SK-N-MC (cell line): Measurements from ENCODE around the gene TRIM44.
"Not testable (repeated sequence)": the region's sequence is repeated elsewhere in the genome, so short reads cannot be mapped to it uniquely, and the experiment has no call there.

ENCODE experiments used
- DNase-seq: peaks from one replicate; pipeline ENCODE4 v3.0.0-alpha.2; 2011; ENCODE audit warnings: low read depth, low spot score
- H3K27ac ChIP-seq: fragments of 200-600 bp; sonication (generic); 2 replicates; pipeline ENCODE4 v1.5.1; 2016; ENCODE audit warnings: mixed run types
- H3K36me3 ChIP-seq: fragments of 200-600 bp; sonication (generic); 2 replicates; pipeline ENCODE4 v1.6.1; 2017; ENCODE audit warnings: antibody characterized with exemption, low read length, mixed read lengths; ENCODE audit not compliant: insufficient read depth
- H3K4me3 ChIP-seq: fragments of 200-600 bp; sonication (generic); 2 replicates; pipeline ENCODE4 v1.5.1; 2016
- H3K9ac ChIP-seq: fragments of 200-600 bp; sonication (generic); 2 replicates; pipeline ENCODE4 v1.8.0; 2017; ENCODE audit warnings: mixed run types, mixed read lengths; ENCODE audit not compliant: insufficient read length
- H3K9me3 ChIP-seq: fragments of 200-600 bp; sonication (generic); 2 replicates; pipeline ENCODE4 v1.6.1; 2017; ENCODE audit warnings: low read depth, mild to moderate bottlenecking, antibody characterized with exemption, low read length, moderate library complexity, mixed read lengths
- EZH2 ChIP-seq: fragments of 200-600 bp; sonication (generic); IDR thresholded peaks from one replicate; pipeline ENCODE4 v1.6.1; 2017; ENCODE audit warnings: antibody characterized with exemption
- FOXP2 ChIP-seq: optimal IDR thresholded peaks from 2 replicates; pipeline ENCODE3; 2011; ENCODE audit warnings: mild to moderate bottlenecking, moderate library complexity; ENCODE audit not compliant: insufficient read depth; ENCODE audit errors: extremely low read length, control extremely low read depth
- POLR2AphosphoS5 ChIP-seq: IDR thresholded peaks from 2 replicates; pipeline ENCODE4 v1.6.1; 2012; ENCODE audit warnings: mild to moderate bottlenecking, low read depth, low read length, borderline replicate concordance

Gene TRIM44

GRCh38 chr11:35658020-35658948 lies 4.3 kb upstream of the TRIM44 start:
- no peak for DNase-seq
- H3K9me3 ChIP-seq, result no peaks in the 10 kb centered on the region
- TF ChIP-seq EZH2, result no peak
- no peak for TF ChIP-seq POLR2AphosphoS5
- no peak for TF ChIP-seq FOXP2
- no peak overlapping the region for H3K27ac ChIP-seq
- H3K36me3 ChIP-seq, result no peaks in the 10 kb centered on the region; the same call in 1 of the 2 replicates
- H3K9ac ChIP-seq, result no peak overlapping the region
- H3K4me3 ChIP-seq, result no peak overlapping the region

GRCh38 chr11:35661534-35661933 lies 1.0 kb upstream of the TRIM44 start:
- Histone ChIP-seq H3K36me3 (peaks cover 7% of the 10 kb centered on the region), H3K9ac (no peak overlapping the region), H3K4me3 (no peak overlapping the region), H3K9me3 (peaks cover 7% of the 10 kb centered on the region; the same call in 1 of the 2 replicates), H3K27ac (no peak overlapping the region)
- no peak for DNase-seq
- TF ChIP-seq FOXP2 (no peak), EZH2 (no peak), POLR2AphosphoS5 (no peak)

- H3K27ac ChIP-seq, result peak overlapping the region; percentile 58
- no peak for DNase-seq
These were observed 420 bp upstream of the TRIM44 start for GRCh38 chr11:35662061-35662648.

DNA sequence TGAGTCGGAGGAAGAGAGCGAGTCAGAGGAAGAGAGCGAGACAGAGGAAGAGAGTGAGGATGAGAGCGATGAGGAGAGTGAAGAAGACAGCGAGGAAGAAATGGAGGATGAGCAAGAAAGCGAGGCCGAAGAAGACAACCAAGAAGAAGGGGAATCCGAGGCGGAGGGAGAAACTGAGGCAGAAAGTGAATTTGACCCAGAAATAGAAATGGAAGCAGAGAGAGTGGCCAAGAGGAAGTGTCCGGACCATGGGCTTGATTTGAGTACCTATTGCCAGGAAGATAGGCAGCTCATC lies 780 bp downstream of the TRIM44 start:
- 0 out of 2 replicates have a peak overlapping the region, but pooled peaks have one; percentile 58 for H3K27ac ChIP-seq
- TF ChIP-seq EZH2, result no peak
- no peak for TF ChIP-seq POLR2AphosphoS5
- TF ChIP-seq FOXP2, result no peak
- H3K36me3 ChIP-seq, result peaks cover 7% of the 10 kb centered on the region
- peak overlapping the region; percentile 83 for H3K9ac ChIP-seq
- H3K9me3 ChIP-seq, result peaks cover 7% of the 10 kb centered on the region; the same call in 1 of the 2 replicates
- no peak for DNase-seq
- H3K4me3 ChIP-seq, result peak overlapping the region; percentile 83

More at GRCh38 chr11:35662061-35662648, 420 bp upstream of the TRIM44 start:
- Histone ChIP-seq H3K4me3 (peak overlapping the region; percentile 83), H3K36me3 (peaks cover 7% of the 10 kb centered on the region), H3K9ac (peak overlapping the region; percentile 83), H3K9me3 (peaks cover 7% of the 10 kb centered on the region; the same call in 1 of the 2 replicates)
- TF ChIP-seq FOXP2 (no peak), POLR2AphosphoS5 (no peak), EZH2 (no peak)

DNA sequence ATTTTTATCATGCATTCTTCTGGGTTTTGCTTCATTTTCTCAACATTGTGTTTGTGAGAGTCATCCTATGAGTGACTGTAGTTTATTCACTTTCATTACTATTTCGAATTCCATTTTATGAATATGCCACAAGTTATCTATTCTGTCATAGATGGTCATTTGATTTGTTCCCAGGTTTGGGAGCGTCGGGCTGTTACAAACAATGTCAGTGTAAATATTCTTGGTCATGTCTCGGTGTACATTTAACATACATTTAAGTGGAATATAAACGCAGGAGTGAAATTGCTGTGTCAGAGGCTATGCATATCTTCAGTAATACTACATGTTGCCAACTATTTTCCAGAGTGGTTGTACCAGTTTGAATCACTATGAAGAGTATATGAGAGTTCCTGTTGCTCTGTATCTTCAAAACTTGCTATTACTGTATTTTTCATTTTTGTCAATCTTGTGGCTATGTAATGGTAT lies 2.4 kb downstream of the TRIM44 start:
- Histone ChIP-seq H3K4me3 (no peak overlapping the region), H3K36me3 (peaks cover 7% of the 10 kb centered on the region), H3K27ac (no peak overlapping the region), H3K9me3 (peaks cover 7% of the 10 kb centered on the region; the same call in 1 of the 2 replicates), H3K9ac (no peak overlapping the region)
- no peak for DNase-seq
- no peak for TF ChIP-seq POLR2AphosphoS5
- no peak for TF ChIP-seq EZH2
- TF ChIP-seq FOXP2, result no peak

GRCh38 chr11:35667257-35667656 lies 4.7 kb downstream of the TRIM44 start:
- H3K9me3 ChIP-seq, result peaks cover 7% of the 10 kb centered on the region; the same call in 1 of the 2 replicates
- H3K9ac ChIP-seq, result no peak overlapping the region
- TF ChIP-seq FOXP2 (no peak), POLR2AphosphoS5 (no peak), EZH2 (no peak)
- H3K27ac ChIP-seq, result no peak overlapping the region
- H3K36me3 ChIP-seq, result peaks cover 7% of the 10 kb centered on the region
- H3K4me3 ChIP-seq, result no peak overlapping the region
- no peak for DNase-seq

DNA sequence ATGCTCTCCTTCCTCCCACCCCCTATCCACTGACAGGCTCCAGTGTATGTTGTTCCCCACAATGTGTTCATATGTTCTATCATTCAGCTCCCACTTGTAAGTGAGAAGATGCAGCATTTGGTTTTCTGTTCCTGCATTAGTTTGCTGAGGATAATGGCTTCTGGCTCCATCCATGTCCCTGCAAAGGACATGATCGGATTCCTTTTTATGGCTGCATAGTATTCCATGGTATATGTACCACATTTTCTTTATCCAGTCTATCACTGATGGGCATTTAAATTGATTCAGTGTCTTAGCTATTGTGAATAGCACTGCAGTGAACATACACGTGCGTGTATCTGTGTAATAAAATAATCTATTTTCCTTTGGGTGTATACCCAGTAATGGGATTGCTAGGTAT lies 5.8 kb downstream of the TRIM44 start:
- H3K27ac ChIP-seq, H3K36me3 ChIP-seq, DNase-seq, H3K9me3 ChIP-seq, H3K4me3 ChIP-seq, H3K9ac ChIP-seq: not testable (repeated sequence)

- Histone ChIP-seq H3K9ac (no peak overlapping the region), H3K36me3 (no peaks in the 10 kb centered on the region), H3K27ac (no peak overlapping the region), H3K4me3 (no peak overlapping the region), H3K9me3 (no peaks in the 10 kb centered on the region; the same call in 1 of the 2 replicates)
- TF ChIP-seq FOXP2 (no peak), EZH2 (no peak), POLR2AphosphoS5 (no peak)
- DNase-seq, result no peak
These were observed 9.0 kb downstream of the TRIM44 start for GRCh38 chr11:35671396-35672127.
